Measurements from ENCODE around the gene ITGA11.

ITGA11 gene

DNA sequence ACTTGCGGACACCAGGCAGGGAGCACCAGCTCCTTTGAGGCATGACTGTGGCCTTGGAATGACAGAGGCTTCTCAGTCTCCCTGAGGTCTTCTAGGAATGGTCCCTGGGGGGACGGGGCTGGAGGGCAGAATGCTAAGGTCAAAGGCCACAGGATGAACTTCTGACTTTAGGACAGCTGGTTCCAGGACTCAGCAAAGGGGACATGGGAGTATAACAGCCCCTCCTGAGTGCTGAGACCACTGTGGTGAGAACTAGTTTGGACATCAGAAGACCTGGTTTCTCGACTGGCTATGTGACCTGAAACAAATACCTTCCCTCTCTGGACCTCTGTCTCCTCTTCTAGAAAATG is 17.8 kb downstream of the ITGA11 start:
- H3K36me3 ChIP-seq (ENCODE audit: control insufficient read depth, insufficient read depth, low read length): no peaks in the 10 kb centered on the region
- no peak overlapping the region for H3K4me3 ChIP-seq (ENCODE audit: low read depth, low read length)
- no peaks in the 10 kb centered on the region for H3K27me3 ChIP-seq (ENCODE audit: control insufficient read depth, insufficient read depth, low read length)
- H3K4me1 ChIP-seq (ENCODE audit: control insufficient read depth, insufficient read depth, low read length): no peaks in the 10 kb centered on the region
- no peaks in the 10 kb centered on the region for H3K9me3 ChIP-seq (ENCODE audit: control insufficient read depth, insufficient read depth, low read length)
- H3K9ac ChIP-seq (ENCODE audit: low read depth, low read length): no peak overlapping the region

GRCh38 chr15:68413363-68414205 is 18.4 kb downstream of the ITGA11 start:
- H3K4me3 ChIP-seq (ENCODE audit: low read depth, low read length): no peak overlapping the region
- no peak overlapping the region for H3K9ac ChIP-seq (ENCODE audit: low read depth, low read length)
- H3K27me3 ChIP-seq (ENCODE audit: control insufficient read depth, insufficient read depth, low read length): peaks cover under 1% of the 10 kb centered on the region
- no peaks in the 10 kb centered on the region for H3K9me3 ChIP-seq (ENCODE audit: control insufficient read depth, insufficient read depth, low read length)
- no peaks in the 10 kb centered on the region for H3K4me1 ChIP-seq (ENCODE audit: control insufficient read depth, insufficient read depth, low read length)
- no peaks in the 10 kb centered on the region for H3K36me3 ChIP-seq (ENCODE audit: control insufficient read depth, insufficient read depth, low read length)

DNA sequence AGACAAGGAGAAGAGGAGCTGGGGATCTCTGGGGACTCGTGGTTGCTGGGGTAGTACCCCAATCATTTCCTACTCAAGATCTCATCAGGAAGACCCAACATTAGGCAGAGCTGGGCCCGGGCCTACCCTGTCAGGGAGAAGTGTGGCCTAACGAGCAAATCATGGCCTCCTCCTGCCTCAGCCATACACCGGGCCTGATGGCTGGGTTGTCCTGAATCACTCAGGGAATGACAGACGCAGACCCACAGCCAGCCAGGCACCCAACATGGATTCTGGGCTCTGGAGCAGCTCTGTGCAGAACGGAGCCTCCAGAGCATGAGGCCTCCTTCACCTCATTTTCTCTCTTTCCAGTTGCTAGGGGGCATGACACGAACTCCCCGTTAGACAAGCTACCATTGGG is 19.7 kb downstream of the ITGA11 start:
- no peak overlapping the region for H3K4me3 ChIP-seq (ENCODE audit: low read depth, low read length)
- H3K9ac ChIP-seq (ENCODE audit: low read depth, low read length): no peak overlapping the region
- peaks cover 6% of the 10 kb centered on the region for H3K27me3 ChIP-seq (ENCODE audit: control insufficient read depth, insufficient read depth, low read length)
- H3K36me3 ChIP-seq (ENCODE audit: control insufficient read depth, insufficient read depth, low read length): no peaks in the 10 kb centered on the region
- H3K4me1 ChIP-seq (ENCODE audit: control insufficient read depth, insufficient read depth, low read length): no peaks in the 10 kb centered on the region
- no peaks in the 10 kb centered on the region for H3K9me3 ChIP-seq (ENCODE audit: control insufficient read depth, insufficient read depth, low read length)

DNA sequence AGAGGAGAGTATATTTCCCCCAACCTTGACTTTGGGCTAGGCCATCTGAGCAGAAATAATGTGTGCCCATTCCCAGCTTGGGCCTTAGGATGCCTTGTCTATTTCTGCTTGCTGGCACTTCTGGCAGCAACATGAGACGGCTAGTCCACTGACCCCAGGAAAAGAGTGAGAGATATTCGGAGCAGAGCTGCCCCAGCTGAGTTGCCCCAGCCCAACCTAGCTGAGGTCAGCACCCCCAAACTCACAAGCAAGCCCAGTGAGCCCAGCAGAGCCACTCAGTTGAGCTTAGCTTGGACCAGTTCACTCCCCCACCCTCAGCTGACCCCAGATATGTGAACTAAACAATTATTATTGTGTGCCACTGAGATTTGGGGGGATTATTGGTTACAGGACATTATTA is 20.2 kb downstream of the ITGA11 start:
- Histone ChIP-seq H3K27me3 (ENCODE audit: control insufficient read depth, insufficient read depth, low read length) (peaks cover 6% of the 10 kb centered on the region), H3K4me3 (ENCODE audit: low read depth, low read length) (no peak overlapping the region), H3K9ac (ENCODE audit: low read depth, low read length) (no peak overlapping the region), H3K4me1 (ENCODE audit: control insufficient read depth, insufficient read depth, low read length) (no peaks in the 10 kb centered on the region), H3K36me3 (ENCODE audit: control insufficient read depth, insufficient read depth, low read length) (no peaks in the 10 kb centered on the region), H3K9me3 (ENCODE audit: control insufficient read depth, insufficient read depth, low read length) (no peaks in the 10 kb centered on the region)

DNA sequence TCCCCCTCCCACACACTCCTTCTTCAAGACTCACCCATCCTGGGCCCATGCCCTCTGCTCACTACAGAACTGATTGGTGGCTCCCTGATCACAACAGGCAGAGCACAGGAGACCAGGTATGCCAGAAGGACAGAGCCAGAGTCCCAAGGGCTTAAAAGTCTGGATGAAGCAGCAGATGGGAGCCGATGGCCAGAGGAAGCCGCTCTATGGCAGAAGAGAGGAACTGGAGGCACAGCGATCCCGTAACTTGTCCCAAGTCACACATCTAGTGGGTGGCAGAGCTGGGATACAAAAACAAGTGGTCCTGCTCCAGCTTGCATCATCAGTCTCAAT is 20.7 kb downstream of the ITGA11 start:
- Histone ChIP-seq H3K9me3 (ENCODE audit: control insufficient read depth, insufficient read depth, low read length) (no peaks in the 10 kb centered on the region), H3K4me1 (ENCODE audit: control insufficient read depth, insufficient read depth, low read length) (no peaks in the 10 kb centered on the region), H3K9ac (ENCODE audit: low read depth, low read length) (no peak overlapping the region), H3K36me3 (ENCODE audit: control insufficient read depth, insufficient read depth, low read length) (no peaks in the 10 kb centered on the region), H3K4me3 (ENCODE audit: low read depth, low read length) (no peak overlapping the region), H3K27me3 (ENCODE audit: control insufficient read depth, insufficient read depth, low read length) (peaks cover 6% of the 10 kb centered on the region)

- H3K4me1 ChIP-seq (ENCODE audit: control insufficient read depth, insufficient read depth, low read length): no peaks in the 10 kb centered on the region
- H3K4me3 ChIP-seq (ENCODE audit: low read depth, low read length): no peak overlapping the region
- no peaks in the 10 kb centered on the region for H3K36me3 ChIP-seq (ENCODE audit: control insufficient read depth, insufficient read depth, low read length)
- no peaks in the 10 kb centered on the region for H3K9me3 ChIP-seq (ENCODE audit: control insufficient read depth, insufficient read depth, low read length)
- H3K9ac ChIP-seq (ENCODE audit: low read depth, low read length): no peak overlapping the region
- H3K27me3 ChIP-seq (ENCODE audit: control insufficient read depth, insufficient read depth, low read length): peaks cover 6% of the 10 kb centered on the region
These were observed 21.3 kb downstream of the ITGA11 start for GRCh38 chr15:68410466-68411342.

- Histone ChIP-seq H3K4me1 (ENCODE audit: control insufficient read depth, insufficient read depth, low read length) (no peaks in the 10 kb centered on the region), H3K9ac (ENCODE audit: low read depth, low read length) (no peak overlapping the region)
These were observed 22.1 kb downstream of the ITGA11 start for GRCh38 chr15:68409736-68410370.

GRCh38 chr15:68408971-68409370 is 23.0 kb downstream of the ITGA11 start:
- Histone ChIP-seq H3K9ac (ENCODE audit: low read depth, low read length) (no peak overlapping the region), H3K9me3 (ENCODE audit: control insufficient read depth, insufficient read depth, low read length) (no peaks in the 10 kb centered on the region)

More at GRCh38 chr15:68409736-68410370, 22.1 kb downstream of the ITGA11 start:
- no peaks in the 10 kb centered on the region for H3K9me3 ChIP-seq (ENCODE audit: control insufficient read depth, insufficient read depth, low read length)
- H3K36me3 ChIP-seq (ENCODE audit: control insufficient read depth, insufficient read depth, low read length): no peaks in the 10 kb centered on the region
- H3K4me3 ChIP-seq (ENCODE audit: low read depth, low read length): no peak overlapping the region
- peaks cover 6% of the 10 kb centered on the region for H3K27me3 ChIP-seq (ENCODE audit: control insufficient read depth, insufficient read depth, low read length)

GRCh38 chr15:68407886-68408881 is 23.8 kb downstream of the ITGA11 start:
- no peak overlapping the region for H3K4me3 ChIP-seq (ENCODE audit: low read depth, low read length)
- no peaks in the 10 kb centered on the region for H3K36me3 ChIP-seq (ENCODE audit: control insufficient read depth, insufficient read depth, low read length)
- no peaks in the 10 kb centered on the region for H3K9me3 ChIP-seq (ENCODE audit: control insufficient read depth, insufficient read depth, low read length)
- H3K27me3 ChIP-seq (ENCODE audit: control insufficient read depth, insufficient read depth, low read length): peaks cover 6% of the 10 kb centered on the region
- H3K4me1 ChIP-seq (ENCODE audit: control insufficient read depth, insufficient read depth, low read length): no peaks in the 10 kb centered on the region
- no peak overlapping the region for H3K9ac ChIP-seq (ENCODE audit: low read depth, low read length)

More at GRCh38 chr15:68408971-68409370, 23.0 kb downstream of the ITGA11 start:
- Histone ChIP-seq H3K27me3 (ENCODE audit: control insufficient read depth, insufficient read depth, low read length) (peaks cover 6% of the 10 kb centered on the region), H3K36me3 (ENCODE audit: control insufficient read depth, insufficient read depth, low read length) (no peaks in the 10 kb centered on the region), H3K4me1 (ENCODE audit: control insufficient read depth, insufficient read depth, low read length) (no peaks in the 10 kb centered on the region), H3K4me3 (ENCODE audit: low read depth, low read length) (no peak overlapping the region)

GRCh38 chr15:68407141-68407885 is 24.6 kb downstream of the ITGA11 start:
- H3K36me3 ChIP-seq (ENCODE audit: control insufficient read depth, insufficient read depth, low read length): no peaks in the 10 kb centered on the region
- H3K4me1 ChIP-seq (ENCODE audit: control insufficient read depth, insufficient read depth, low read length): no peaks in the 10 kb centered on the region
- H3K9ac ChIP-seq (ENCODE audit: low read depth, low read length): no peak overlapping the region
- H3K27me3 ChIP-seq (ENCODE audit: control insufficient read depth, insufficient read depth, low read length): peaks cover 6% of the 10 kb centered on the region
- no peaks in the 10 kb centered on the region for H3K9me3 ChIP-seq (ENCODE audit: control insufficient read depth, insufficient read depth, low read length)
- no peak overlapping the region for H3K4me3 ChIP-seq (ENCODE audit: low read depth, low read length)

Measured in iPS-15b (cell line).